HG03175 (cell line): ENCODE results near the gene C11orf24.
A peak's percentile ranks its signal among the peaks of the same experiment; 100 is the strongest.
"Not testable (repeated sequence)": the region's sequence is repeated elsewhere in the genome, so short reads cannot be mapped to it uniquely, and the experiment has no call there.

ENCODE experiments used
- ATAC-seq: cut with Tn5 transposase; IDR thresholded peaks from one replicate; pipeline ENCODE4 v1.9.1; 2021; ENCODE audit warnings: mild to moderate bottlenecking, moderate library complexity; ENCODE audit not compliant: unreplicated experiment

Gene C11orf24

GRCh38 chr11:68300076-68300830, 28.5 kb upstream of the C11orf24 start:
- ATAC-seq = no peak

GRCh38 chr11:68299517-68299879, 27.7 kb upstream of the C11orf24 start:
- not testable (repeated sequence) for ATAC-seq

GRCh38 chr11:68298659-68299516, 27.1 kb upstream of the C11orf24 start:
- ATAC-seq = no peak

GRCh38 chr11:68297812-68298658, 26.3 kb upstream of the C11orf24 start:
- no peak for ATAC-seq

GRCh38 chr11:68297494-68297811, 25.7 kb upstream of the C11orf24 start:
- ATAC-seq = no peak

- ATAC-seq = no peak
Measured at GRCh38 chr11:68297052-68297378, 25.2 kb upstream of the C11orf24 start.

- ATAC-seq = no peak
Measured at GRCh38 chr11:68296344-68297051, 24.7 kb upstream of the C11orf24 start.

GRCh38 chr11:68295940-68296339, 24.2 kb upstream of the C11orf24 start:
- no peak for ATAC-seq

GRCh38 chr11:68295271-68295670, 23.5 kb upstream of the C11orf24 start:
- no peak for ATAC-seq

- no peak for ATAC-seq
Measured at GRCh38 chr11:68293708-68294107, 21.9 kb upstream of the C11orf24 start.

GRCh38 chr11:68289456-68289855, 17.7 kb upstream of the C11orf24 start:
- ATAC-seq = no peak

GRCh38 chr11:68287419-68287818, 15.6 kb upstream of the C11orf24 start:
- ATAC-seq = no peak

GRCh38 chr11:68284588-68284987, 12.8 kb upstream of the C11orf24 start:
- not testable (repeated sequence) for ATAC-seq

- ATAC-seq = no peak
Measured at GRCh38 chr11:68282861-68283230, 11.1 kb upstream of the C11orf24 start.

- peak; percentile 55 for ATAC-seq
Measured at GRCh38 chr11:68282141-68282860, 10.5 kb upstream of the C11orf24 start.

GRCh38 chr11:68279676-68280075, 7.9 kb upstream of the C11orf24 start:
- ATAC-seq = no peak

- no peak for ATAC-seq
Measured at GRCh38 chr11:68276861-68277260, 5.1 kb upstream of the C11orf24 start.

- ATAC-seq = no peak
Measured at GRCh38 chr11:68275721-68276507, 4.1 kb upstream of the C11orf24 start.

- ATAC-seq = no peak
Measured at GRCh38 chr11:68274306-68274705, 2.5 kb upstream of the C11orf24 start.
